Kidney (tissue), 14 donors: ENCODE measurements around the gene SLC25A43. TPM values are rescaled to one million over a fixed set of nuclear protein-coding genes. Genes with fewer than 3 reads are reported as not detected.

Experiments used
- DNase-seq, 5 donors: peaks; one replicate each; pipeline ENCODE4 v3.0.0-alpha.2; 2013 to 2020
- FAIRE-seq: peaks from 2 replicates; lab custom pipeline; 2012; peaks lifted over from hg19 to GRCh38; lab: Jason Lieb, UNC
- H3K27ac ChIP-seq, 2 donors: one replicate each; pipeline ENCODE4 v1.7.0; 2013; ENCODE audit warnings: low read depth in 2 of 2, low read length in 2 of 2, inconsistent platforms in 1 of 2
- H3K27me3 ChIP-seq: one replicate; pipeline ENCODE4 v1.7.1; 2013; ENCODE audit warnings: low read length, inconsistent platforms; ENCODE audit not compliant: control insufficient read depth, insufficient read depth
- H3K36me3 ChIP-seq, 3 donors: one replicate each; pipeline versions ENCODE4 v1.7.0 to v1.7.1; 2013; ENCODE audit warnings: low read length in 3 of 3, control low read depth in 1 of 3, inconsistent platforms in 1 of 3; ENCODE audit not compliant: insufficient read depth in 3 of 3, control insufficient read depth in 2 of 3
- H3K4me1 ChIP-seq, 3 donors: one replicate each; pipeline versions ENCODE4 v1.7.0 to v1.7.1; 2013; ENCODE audit warnings: low read length in 3 of 3, inconsistent platforms in 1 of 3, low read depth in 1 of 3; ENCODE audit not compliant: control insufficient read depth in 2 of 3, insufficient read depth in 2 of 3
- H3K4me3 ChIP-seq, 3 donors: one replicate each; pipeline versions ENCODE4 v1.7.0 to v1.8.1; 2013; ENCODE audit warnings: low read length in 3 of 3, control low read depth in 1 of 3, inconsistent platforms in 1 of 3
- H3K9ac ChIP-seq, 3 donors: one replicate each; pipeline versions ENCODE4 v1.7.0 to v1.7.1; 2013; ENCODE audit warnings: low read length in 3 of 3, control low read depth in 1 of 3, inconsistent platforms in 1 of 3
- H3K9me3 ChIP-seq, 3 donors: one replicate each; pipeline versions ENCODE4 v1.7.0 to v1.7.1; 2013; ENCODE audit warnings: low read length in 3 of 3, control low read depth in 1 of 3, inconsistent platforms in 1 of 3; ENCODE audit not compliant: control insufficient read depth in 2 of 3, insufficient read depth in 1 of 3
- CTCF ChIP-seq: IDR thresholded peaks from 3 replicates; pipeline ENCODE4 v1.5.1; 2012; ENCODE audit warnings: mild to moderate bottlenecking, moderate library complexity, borderline replicate concordance; ENCODE audit not compliant: insufficient read depth; ENCODE audit errors: extremely low read depth
- intact Hi-C: fragments of 100-400 bp; cut with DNase I; formaldehyde crosslinking; loops from one replicate; pipeline ENCODE4 v1.11.1; 2022
- polyA plus RNA-seq: library from polyadenylated mRNA; stranded (reverse); fragments of 350-450 nt; fragmentation: Illumina TruSeq; extraction: RNeasy Lipid Tissue Mini Kit (QIAGEN cat#74804); gene quantifications from one replicate; pipeline ENCODE4 v1.2.3, GENCODE V29; 2014; ENCODE audit warnings: low read depth, low replicate concordance; ENCODE audit not compliant: insufficient read depth
- total RNA-seq: library from RNA; stranded (reverse); fragmentation: NEBNext Ultra II Directional; extraction: Animal tissue kit (Norgen Biotek cat#: 25700); gene quantifications from one replicate; pipeline ENCODE4 v1.2.1, GENCODE V29; 2021
- donor health status: control.
- donor health status: control.
- donor health status: control.
- donor health status: control.
- donor health status: control.
- donor health status: DM: yes; HTN: yes; CAD: no.
- donor health status: Normal renal cell carcinoma (clear cell type).

Gene SLC25A43
- total and polyA plus RNA-seq, 2 donors from 2014 or later: 10.1 to 15.5 TPM

GRCh38 chrX:119410854-119411253 is 11.7 kb downstream of the SLC25A43 start:
- no peak for FAIRE-seq

GRCh38 chrX:119411959-119412358 is 12.8 kb downstream of the SLC25A43 start:
- H3K4me1 ChIP-seq: no peaks in the 10 kb centered on the region
- DNase-seq: no peak
- H3K27ac ChIP-seq: no peak overlapping the region
- intact Hi-C loops: no loop called here
- no peak for FAIRE-seq
- H3K4me3 ChIP-seq: no peak overlapping the region
- peaks cover 0 to 3% (median 0%) of the 10 kb centered on the region in 3 donors for H3K36me3 ChIP-seq
- no peak for TF ChIP-seq CTCF
- H3K9ac ChIP-seq: no peak overlapping the region
- H3K27me3 ChIP-seq: no peaks in the 10 kb centered on the region
- no peaks in the 10 kb centered on the region for H3K9me3 ChIP-seq

More at GRCh38 chrX:119410854-119411253, 11.7 kb downstream of the SLC25A43 start:
- H3K4me1 ChIP-seq: no peaks in the 10 kb centered on the region
- intact Hi-C loops: no loop called here
- H3K9me3 ChIP-seq: no peaks in the 10 kb centered on the region
- H3K36me3 ChIP-seq: peaks cover 0 to 3% (median 0%) of the 10 kb centered on the region in 3 donors
- H3K27me3 ChIP-seq: no peaks in the 10 kb centered on the region
- DNase-seq: no peak
- no peak overlapping the region for H3K27ac ChIP-seq
- no peak for TF ChIP-seq CTCF
- no peak overlapping the region for H3K9ac ChIP-seq
- H3K4me3 ChIP-seq: no peak overlapping the region

- intact Hi-C loops: no loop called here
- H3K27me3 ChIP-seq: no peaks in the 10 kb centered on the region
- H3K4me3 ChIP-seq: no peak overlapping the region
- peaks cover 0 to 3% (median 0%) of the 10 kb centered on the region in 3 donors for H3K4me1 ChIP-seq
- no peak for DNase-seq
- TF ChIP-seq CTCF: no peak
- H3K9ac ChIP-seq: no peak overlapping the region
- no peak overlapping the region for H3K27ac ChIP-seq
- H3K36me3 ChIP-seq: no peaks in the 10 kb centered on the region
- no peaks in the 10 kb centered on the region for H3K9me3 ChIP-seq
- no peak for FAIRE-seq
Measured at GRCh38 chrX:119417376-119417775, 18.2 kb downstream of the SLC25A43 start.

GRCh38 chrX:119417842-119418241 is 18.7 kb downstream of the SLC25A43 start:
- Histone ChIP-seq H3K36me3 (no peaks in the 10 kb centered on the region), H3K27ac (no peak overlapping the region), H3K4me3 (no peak overlapping the region), H3K27me3 (no peaks in the 10 kb centered on the region), H3K4me1 (peaks cover 0 to 3% (median 0%) of the 10 kb centered on the region in 3 donors), H3K9ac (no peak overlapping the region), H3K9me3 (no peaks in the 10 kb centered on the region)
- peak in 1 of 5 donors; percentile 16 for DNase-seq
- peak; percentile 35 for TF ChIP-seq CTCF
- FAIRE-seq: no peak
- intact Hi-C loops: no loop called here
